HL-60 (cell line): ENCODE measurements around the gene PSENEN.
A peak's percentile ranks its signal among the peaks of the same experiment; 100 is the strongest.

Experiments used
- DNase-seq, 2 experiments: peaks; one replicate each; pipeline ENCODE4 v3.0.0-alpha.2; 2010 to 2020; ENCODE audit warnings: low read depth in 1 of 2, low spot score in 1 of 2
- H3K27ac ChIP-seq: fragments of 250-450 bp; sonication (Bioruptor Pico); replicated peaks from 2 replicates; pipeline ENCODE4 v1.5.1; 2020; ENCODE audit warnings: mild to moderate bottlenecking, moderate library complexity
- H3K27me3 ChIP-seq: fragments of 250-450 bp; sonication (Bioruptor Pico); 2 replicates; pipeline ENCODE4 v1.5.1; 2021; ENCODE audit warnings: mild to moderate bottlenecking, moderate library complexity; ENCODE audit not compliant: insufficient read depth, poor library complexity, severe bottlenecking
- H3K4me3 ChIP-seq: replicated peaks from 2 replicates; pipeline ENCODE4 v1.5.1; 2011; ENCODE audit warnings: mild to moderate bottlenecking, control low read depth, low read length; ENCODE audit not compliant: insufficient read depth
- CTCF ChIP-seq: IDR thresholded peaks from one replicate; pipeline ENCODE4 v1.5.1; 2011; ENCODE audit warnings: low read length, control low read depth, inconsistent platforms; ENCODE audit not compliant: insufficient read depth
- GABPA ChIP-seq: IDR thresholded peaks from 2 replicates; pipeline ENCODE4 v1.6.1; 2012; ENCODE audit warnings: low read depth
- POLR2AphosphoS5 ChIP-seq: IDR thresholded peaks from 2 replicates; pipeline ENCODE4 v1.6.1; 2012; ENCODE audit warnings: low read depth
- SPI1 ChIP-seq: IDR thresholded peaks from 2 replicates; pipeline ENCODE4 v1.6.1; 2012; ENCODE audit warnings: low read depth, mild to moderate bottlenecking, borderline replicate concordance
- TF ChIP-seq, protein P1 (sequence below): IDR thresholded peaks from 2 replicates; pipeline ENCODE4 v1.6.1; 2012; ENCODE audit warnings: low read depth; ENCODE audit not compliant: insufficient replicate concordance

Gene PSENEN

GRCh38 chr19:35757749-35758608, 12.5 kb downstream of the PSENEN start, which contains the start of gene PROSER3:
Gene PROSER3, plus strand, starts transcription at chr19:35758176. Its CDS starts 40 bp downstream, at chr19:35758216.
- TF ChIP-seq POLR2AphosphoS5 (peak; percentile 77), GABPA (peak; percentile 52; the same call in 1 of the 2 replicates)
- TF ChIP-seq, protein P1, sequence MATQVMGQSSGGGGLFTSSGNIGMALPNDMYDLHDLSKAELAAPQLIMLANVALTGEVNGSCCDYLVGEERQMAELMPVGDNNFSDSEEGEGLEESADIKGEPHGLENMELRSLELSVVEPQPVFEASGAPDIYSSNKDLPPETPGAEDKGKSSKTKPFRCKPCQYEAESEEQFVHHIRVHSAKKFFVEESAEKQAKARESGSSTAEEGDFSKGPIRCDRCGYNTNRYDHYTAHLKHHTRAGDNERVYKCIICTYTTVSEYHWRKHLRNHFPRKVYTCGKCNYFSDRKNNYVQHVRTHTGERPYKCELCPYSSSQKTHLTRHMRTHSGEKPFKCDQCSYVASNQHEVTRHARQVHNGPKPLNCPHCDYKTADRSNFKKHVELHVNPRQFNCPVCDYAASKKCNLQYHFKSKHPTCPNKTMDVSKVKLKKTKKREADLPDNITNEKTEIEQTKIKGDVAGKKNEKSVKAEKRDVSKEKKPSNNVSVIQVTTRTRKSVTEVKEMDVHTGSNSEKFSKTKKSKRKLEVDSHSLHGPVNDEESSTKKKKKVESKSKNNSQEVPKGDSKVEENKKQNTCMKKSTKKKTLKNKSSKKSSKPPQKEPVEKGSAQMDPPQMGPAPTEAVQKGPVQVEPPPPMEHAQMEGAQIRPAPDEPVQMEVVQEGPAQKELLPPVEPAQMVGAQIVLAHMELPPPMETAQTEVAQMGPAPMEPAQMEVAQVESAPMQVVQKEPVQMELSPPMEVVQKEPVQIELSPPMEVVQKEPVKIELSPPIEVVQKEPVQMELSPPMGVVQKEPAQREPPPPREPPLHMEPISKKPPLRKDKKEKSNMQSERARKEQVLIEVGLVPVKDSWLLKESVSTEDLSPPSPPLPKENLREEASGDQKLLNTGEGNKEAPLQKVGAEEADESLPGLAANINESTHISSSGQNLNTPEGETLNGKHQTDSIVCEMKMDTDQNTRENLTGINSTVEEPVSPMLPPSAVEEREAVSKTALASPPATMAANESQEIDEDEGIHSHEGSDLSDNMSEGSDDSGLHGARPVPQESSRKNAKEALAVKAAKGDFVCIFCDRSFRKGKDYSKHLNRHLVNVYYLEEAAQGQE = no peak
- peak within 1 kb of the TSS; percentile 96 for H3K27ac ChIP-seq
- peak; percentile 99 to 100 for DNase-seq

DNA sequence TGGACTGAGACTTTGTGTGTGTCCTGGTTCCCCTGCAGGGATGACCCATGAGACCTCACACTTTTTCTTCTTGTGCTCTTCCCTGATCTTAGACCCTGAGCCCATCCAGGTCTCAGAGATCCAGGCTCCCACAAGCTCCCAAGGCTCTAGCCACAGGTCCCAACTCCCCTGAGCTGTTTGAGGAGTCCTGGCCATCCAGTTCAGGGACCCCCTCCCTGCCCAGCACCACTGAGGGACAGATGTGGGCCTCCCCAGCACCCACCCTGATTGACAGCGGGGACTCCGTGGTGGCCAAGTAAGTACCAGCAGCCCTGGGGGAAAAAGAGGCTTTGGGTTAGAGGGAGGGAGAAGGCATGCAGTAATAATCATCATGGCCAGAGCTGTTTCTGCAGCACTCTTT, 14.2 kb downstream of the PSENEN start:
- H3K27ac ChIP-seq = no peak overlapping the region
- no peak overlapping the region for H3K4me3 ChIP-seq
- TF ChIP-seq POLR2AphosphoS5 (no peak), GABPA (no peak), CTCF (no peak), SPI1 (no peak)
- TF ChIP-seq, protein P1 = no peak
- DNase-seq = no peak
- no peaks in the 10 kb centered on the region for H3K27me3 ChIP-seq

More at GRCh38 chr19:35757749-35758608, 12.5 kb downstream of the PSENEN start, which contains the start of gene PROSER3:
- Histone ChIP-seq H3K27me3 (no peaks in the 10 kb centered on the region), H3K4me3 (peak within 1 kb of the TSS; percentile 88)

DNA sequence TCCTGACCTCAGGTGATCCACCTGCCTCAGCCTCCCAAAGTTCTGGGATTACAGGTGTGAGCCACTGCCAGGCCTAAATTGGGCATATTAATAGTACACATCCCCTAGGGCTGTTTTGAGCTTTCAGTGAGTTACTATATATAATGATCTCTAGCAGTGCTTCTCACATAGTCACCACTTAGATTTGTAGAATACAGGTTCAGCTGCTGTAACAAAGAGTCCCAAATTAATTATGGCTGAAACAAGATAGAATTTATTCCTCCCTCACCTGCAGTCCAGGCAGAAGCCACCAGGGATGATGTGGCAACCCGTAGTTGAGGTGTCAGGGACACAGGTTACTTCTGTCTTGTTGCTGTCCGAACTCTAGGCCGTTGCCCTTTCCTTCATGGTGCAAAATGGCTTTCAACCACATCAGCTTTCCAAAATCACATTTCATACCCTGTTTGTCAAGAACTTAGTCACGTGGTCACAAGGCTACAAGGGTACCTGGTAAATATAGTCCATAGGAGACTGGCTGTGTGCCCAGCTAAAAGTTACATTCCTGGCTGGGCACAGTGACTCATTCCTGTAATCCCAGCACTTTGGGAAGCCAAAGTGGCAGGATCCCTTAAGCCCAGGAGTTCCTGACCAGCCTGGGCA, 15.4 kb downstream of the PSENEN start:
- H3K4me3 ChIP-seq = no peak overlapping the region
- no peaks in the 10 kb centered on the region for H3K27me3 ChIP-seq
- no peak overlapping the region for H3K27ac ChIP-seq
- DNase-seq = no peak
- no peak for TF ChIP-seq CTCF
- no peak for TF ChIP-seq POLR2AphosphoS5
- TF ChIP-seq, protein P1 = no peak
- no peak for TF ChIP-seq GABPA
- TF ChIP-seq SPI1 = no peak
